AG08395 (cell line): ENCODE measurements around the gene DNASE2.
"Not testable (repeated sequence)": the region's sequence is repeated elsewhere in the genome, so short reads cannot be mapped to it uniquely, and the experiment has no call there.

Experiments used
- DNase-seq: peaks from one replicate; pipeline ENCODE4 v3.0.0; 2012; ENCODE audit warnings: mixed read lengths, low spot score

The DNASE2 gene

GRCh38 chr19:12864721-12865715 is 16.2 kb downstream of the DNASE2 start:
- DNase-seq: no peak

- DNase-seq: no peak
These were observed 17.1 kb downstream of the DNASE2 start for GRCh38 chr19:12864143-12864542.

GRCh38 chr19:12859546-12859945 is 21.7 kb downstream of the DNASE2 start:
- no peak for DNase-seq

- no peak for DNase-seq
These were observed 23.0 kb downstream of the DNASE2 start for GRCh38 chr19:12858041-12858928.

- DNase-seq: no peak
These were observed 24.6 kb downstream of the DNASE2 start for GRCh38 chr19:12856653-12857052.

- peak; percentile 92 for DNase-seq
These were observed 33.8 kb downstream of the DNASE2 start for GRCh38 chr19:12847159-12848139.

- not testable (repeated sequence) for DNase-seq
These were observed 34.6 kb downstream of the DNASE2 start for GRCh38 chr19:12846613-12847012.

GRCh38 chr19:12843999-12844732 is 37.1 kb downstream of the DNASE2 start:
- no peak for DNase-seq

GRCh38 chr19:12843328-12843727 is 37.9 kb downstream of the DNASE2 start:
- DNase-seq: no peak

- DNase-seq: no peak
These were observed 38.7 kb downstream of the DNASE2 start for GRCh38 chr19:12842511-12842910.

- no peak for DNase-seq
These were observed 40.2 kb downstream of the DNASE2 start for GRCh38 chr19:12841094-12841493.

- peak; percentile 65 for DNase-seq
These were observed 40.9 kb downstream of the DNASE2 start for GRCh38 chr19:12840091-12841079.

GRCh38 chr19:12838886-12839756 is 42.1 kb downstream of the DNASE2 start:
- no peak for DNase-seq

- DNase-seq: peak; percentile 57
These were observed 42.9 kb downstream of the DNASE2 start, which contains the start of gene MAST1 for GRCh38 chr19:12838182-12838885. TSS of gene MAST1 (plus strand) at chr19:12838515. CDS start at chr19:12838573, 58 bp downstream.

- no peak for DNase-seq
These were observed 44.0 kb downstream of the DNASE2 start for GRCh38 chr19:12837225-12837624.

GRCh38 chr19:12836529-12836863 is 44.8 kb downstream of the DNASE2 start:
- DNase-seq: no peak

GRCh38 chr19:12834976-12835757 is 46.1 kb downstream of the DNASE2 start:
- DNase-seq: peak; percentile 49
